ENCODE results near the gene NEGR1.

Gene NEGR1

DNA sequence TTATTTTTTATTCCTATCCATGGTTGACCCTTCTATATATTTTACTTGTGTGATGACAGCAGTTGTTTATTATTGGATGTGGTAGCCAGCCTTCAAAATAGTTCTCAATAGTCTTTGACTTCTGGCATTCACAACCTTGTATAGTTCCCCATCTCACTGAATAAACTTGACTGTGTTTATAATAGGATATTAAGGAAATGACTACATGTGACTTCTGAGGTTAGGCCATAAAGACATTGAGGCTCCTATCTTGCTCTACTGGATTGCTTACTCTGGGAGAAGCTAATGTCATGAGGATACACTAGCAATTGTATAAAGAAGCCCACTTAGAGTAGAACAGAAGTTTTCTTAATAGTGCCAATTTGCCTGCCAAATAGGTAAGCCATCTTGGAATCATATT, 231.8 kb downstream of the NEGR1 start:
- no peaks in the 10 kb centered on the region for H3K36me3 Mint-ChIP-seq
- H3K27me3 Mint-ChIP-seq: no peaks in the 10 kb centered on the region
- no peak overlapping the region for H3K27ac Mint-ChIP-seq
- no peak overlapping the region for H3K4me3 Mint-ChIP-seq
- no peaks in the 10 kb centered on the region for H3K4me1 Mint-ChIP-seq
- H3K9me3 Mint-ChIP-seq: no peaks in the 10 kb centered on the region

DNA sequence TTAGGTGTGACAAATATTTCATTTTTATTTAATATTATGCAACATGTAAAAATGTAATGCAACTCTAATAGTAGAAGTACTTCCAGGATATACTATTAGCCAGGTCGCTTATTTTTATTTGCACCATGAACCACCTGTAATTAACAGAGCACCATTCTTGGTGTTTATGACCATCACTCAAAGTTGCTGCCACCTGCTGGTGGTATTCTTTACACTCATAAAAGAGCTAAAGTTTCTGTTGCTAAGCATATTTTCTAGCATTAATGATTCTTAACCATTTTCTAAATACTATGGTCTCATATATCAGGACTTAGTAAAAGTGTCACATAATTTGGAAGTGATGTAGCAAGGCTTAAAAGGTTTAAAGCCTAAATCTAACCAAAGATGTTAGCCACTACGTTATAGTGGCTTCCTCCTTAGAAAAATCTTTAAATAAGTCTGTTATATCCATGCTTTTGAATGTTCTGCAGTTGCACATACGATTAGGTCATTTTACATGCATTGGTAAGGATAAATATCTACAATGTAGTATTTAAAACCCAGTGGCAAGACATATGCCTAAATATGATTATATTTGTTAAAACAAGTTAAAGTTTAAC, 244.5 kb downstream of the NEGR1 start:
- no peak overlapping the region for H3K27ac Mint-ChIP-seq
- no peaks in the 10 kb centered on the region for H3K4me1 Mint-ChIP-seq
- H3K36me3 Mint-ChIP-seq: no peaks in the 10 kb centered on the region
- H3K27me3 Mint-ChIP-seq: no peaks in the 10 kb centered on the region
- H3K9me3 Mint-ChIP-seq: no peaks in the 10 kb centered on the region
- H3K4me3 Mint-ChIP-seq: no peak overlapping the region

GRCh38 chr1:72034827-72035226, 247.5 kb downstream of the NEGR1 start:
- no peaks in the 10 kb centered on the region for H3K4me1 Mint-ChIP-seq
- no peaks in the 10 kb centered on the region for H3K27me3 Mint-ChIP-seq
- no peak overlapping the region for H3K4me3 Mint-ChIP-seq
- no peaks in the 10 kb centered on the region for H3K9me3 Mint-ChIP-seq
- H3K36me3 Mint-ChIP-seq: no peaks in the 10 kb centered on the region
- no peak overlapping the region for H3K27ac Mint-ChIP-seq

GRCh38 chr1:72023063-72023930, 259.0 kb downstream of the NEGR1 start:
- Mint-ChIP-seq H3K27me3 (no peaks in the 10 kb centered on the region), H3K4me1 (no peaks in the 10 kb centered on the region), H3K27ac (no peak overlapping the region), H3K4me3 (no peak overlapping the region), H3K9me3 (no peaks in the 10 kb centered on the region), H3K36me3 (no peaks in the 10 kb centered on the region)

DNA sequence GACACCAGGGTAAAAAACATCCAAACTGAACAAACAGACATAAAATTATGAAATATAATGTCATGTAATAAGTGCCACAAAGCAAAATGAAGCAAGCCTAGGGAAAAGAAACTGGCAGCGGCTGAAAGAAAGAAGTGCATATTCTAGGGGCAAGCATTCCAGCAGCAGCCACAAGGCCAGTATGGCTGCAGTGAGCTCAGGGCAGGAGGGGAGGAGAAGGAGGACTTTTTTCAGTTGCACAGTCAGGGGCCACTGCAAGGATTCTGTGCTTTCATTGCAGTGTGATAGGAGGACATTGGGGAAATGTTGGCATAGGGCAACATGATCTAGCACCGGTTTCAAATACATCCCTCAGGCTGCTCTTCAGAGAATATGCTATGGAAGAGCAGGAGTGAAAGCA, 263.8 kb downstream of the NEGR1 start:
- Mint-ChIP-seq H3K9me3 (no peaks in the 10 kb centered on the region), H3K27ac (no peak overlapping the region), H3K4me3 (no peak overlapping the region), H3K27me3 (no peaks in the 10 kb centered on the region), H3K4me1 (no peaks in the 10 kb centered on the region), H3K36me3 (no peaks in the 10 kb centered on the region)

GRCh38 chr1:72015006-72015405, 267.3 kb downstream of the NEGR1 start:
- H3K36me3 Mint-ChIP-seq: no peaks in the 10 kb centered on the region
- no peaks in the 10 kb centered on the region for H3K27me3 Mint-ChIP-seq
- no peak overlapping the region for H3K4me3 Mint-ChIP-seq
- no peaks in the 10 kb centered on the region for H3K4me1 Mint-ChIP-seq
- no peaks in the 10 kb centered on the region for H3K9me3 Mint-ChIP-seq
- H3K27ac Mint-ChIP-seq: no peak overlapping the region

DNA sequence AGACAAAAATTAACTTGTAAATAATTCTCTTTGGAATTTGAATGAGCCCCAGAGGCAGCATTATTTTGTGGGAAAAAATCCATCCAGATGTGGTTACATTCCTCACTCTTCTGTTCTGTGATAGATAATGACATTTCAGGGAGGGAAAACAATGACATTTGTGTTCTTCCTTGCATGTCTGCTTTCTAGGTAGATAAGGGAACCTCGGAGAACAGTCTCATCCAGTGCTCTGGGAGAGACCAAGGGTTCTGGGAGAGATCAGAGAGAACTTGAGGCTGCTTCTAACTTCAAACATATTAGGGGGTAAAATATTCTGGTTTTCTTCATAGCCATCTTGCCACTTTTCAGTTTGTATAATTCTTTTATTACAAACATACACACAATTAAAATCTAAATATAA, 269.2 kb downstream of the NEGR1 start:
- Mint-ChIP-seq H3K27ac (no peak overlapping the region), H3K4me1 (no peaks in the 10 kb centered on the region), H3K36me3 (no peaks in the 10 kb centered on the region), H3K27me3 (no peaks in the 10 kb centered on the region), H3K9me3 (no peaks in the 10 kb centered on the region), H3K4me3 (no peak overlapping the region)

DNA sequence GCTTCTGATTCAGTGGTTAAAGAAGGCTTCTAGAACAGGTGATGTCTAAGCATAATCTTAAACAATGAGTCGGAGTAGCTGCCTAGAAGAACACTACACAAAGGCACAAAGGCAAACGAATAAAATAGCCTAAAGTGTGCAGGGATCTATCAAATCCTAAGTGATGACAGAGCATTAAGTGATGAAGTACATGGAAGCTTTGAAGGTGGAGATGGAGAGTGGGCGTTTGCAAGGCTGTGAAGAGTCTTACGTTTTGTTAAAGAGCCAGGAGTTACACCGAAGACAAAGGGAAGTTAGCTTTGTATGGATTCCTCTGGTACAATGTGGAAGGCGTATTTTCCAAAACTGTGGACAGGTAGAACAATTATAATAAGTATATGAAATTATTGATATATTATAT, 270.6 kb downstream of the NEGR1 start:
- H3K36me3 Mint-ChIP-seq: no peaks in the 10 kb centered on the region
- H3K4me3 Mint-ChIP-seq: no peak overlapping the region
- H3K27me3 Mint-ChIP-seq: no peaks in the 10 kb centered on the region
- no peaks in the 10 kb centered on the region for H3K4me1 Mint-ChIP-seq
- H3K27ac Mint-ChIP-seq: no peak overlapping the region
- H3K9me3 Mint-ChIP-seq: no peaks in the 10 kb centered on the region

DNA sequence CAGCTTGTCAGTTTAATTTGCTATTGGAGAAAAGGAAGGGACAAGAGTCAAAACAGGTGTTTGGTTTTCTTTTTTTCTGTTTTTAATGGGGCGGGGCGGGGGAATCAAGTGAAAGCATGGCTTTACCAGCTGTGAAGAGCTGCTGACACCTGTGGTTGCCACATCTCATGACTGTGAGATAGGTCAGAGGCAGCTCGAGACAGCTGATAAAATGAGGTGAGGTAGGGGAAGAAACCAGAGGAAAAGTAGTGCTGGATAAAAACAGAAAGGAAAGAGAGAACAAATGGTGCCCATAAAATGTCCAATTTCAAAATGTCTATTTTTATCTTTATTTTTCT, 272.3 kb downstream of the NEGR1 start:
- H3K4me1 Mint-ChIP-seq: no peaks in the 10 kb centered on the region
- no peaks in the 10 kb centered on the region for H3K27me3 Mint-ChIP-seq
- H3K27ac Mint-ChIP-seq: no peak overlapping the region
- H3K9me3 Mint-ChIP-seq: no peaks in the 10 kb centered on the region
- H3K4me3 Mint-ChIP-seq: no peak overlapping the region
- H3K36me3 Mint-ChIP-seq: no peaks in the 10 kb centered on the region

- no peaks in the 10 kb centered on the region for H3K4me1 Mint-ChIP-seq
- H3K27me3 Mint-ChIP-seq: no peaks in the 10 kb centered on the region
- no peaks in the 10 kb centered on the region for H3K9me3 Mint-ChIP-seq
- H3K27ac Mint-ChIP-seq: no peak overlapping the region
- H3K4me3 Mint-ChIP-seq: no peak overlapping the region
- H3K36me3 Mint-ChIP-seq: no peaks in the 10 kb centered on the region
Measured at GRCh38 chr1:72009173-72010093, 272.9 kb downstream of the NEGR1 start.

DNA sequence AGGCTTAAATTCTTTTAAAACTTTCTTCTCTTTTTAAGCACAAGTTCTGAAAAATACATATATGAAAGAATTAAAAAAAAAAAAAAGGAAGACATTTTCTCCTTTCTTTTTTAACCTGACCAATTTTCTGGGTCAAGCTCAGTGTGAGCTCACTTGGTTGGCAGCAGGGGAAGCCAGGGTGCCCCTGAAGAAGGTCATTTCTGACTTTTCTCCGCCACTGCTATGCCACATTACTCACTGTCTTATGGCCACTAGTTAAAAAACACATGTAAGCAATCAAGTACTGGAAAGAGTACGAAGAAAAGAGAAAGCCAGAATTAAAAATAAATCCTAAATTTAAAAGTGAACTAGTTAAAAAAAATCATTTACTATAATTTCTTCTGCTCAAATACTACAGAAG, 275.0 kb downstream of the NEGR1 start:
- Mint-ChIP-seq H3K27ac (no peak overlapping the region), H3K4me3 (no peak overlapping the region), H3K9me3 (no peaks in the 10 kb centered on the region), H3K36me3 (no peaks in the 10 kb centered on the region), H3K4me1 (no peaks in the 10 kb centered on the region), H3K27me3 (no peaks in the 10 kb centered on the region)

GRCh38 chr1:72006092-72006491, 276.2 kb downstream of the NEGR1 start:
- no peaks in the 10 kb centered on the region for H3K27me3 Mint-ChIP-seq
- no peaks in the 10 kb centered on the region for H3K4me1 Mint-ChIP-seq
- H3K9me3 Mint-ChIP-seq: no peaks in the 10 kb centered on the region
- no peak overlapping the region for H3K27ac Mint-ChIP-seq
- H3K36me3 Mint-ChIP-seq: no peaks in the 10 kb centered on the region
- H3K4me3 Mint-ChIP-seq: no peak overlapping the region

- H3K27me3 Mint-ChIP-seq: no peaks in the 10 kb centered on the region
- no peaks in the 10 kb centered on the region for H3K4me1 Mint-ChIP-seq
- H3K27ac Mint-ChIP-seq: no peak overlapping the region
- no peaks in the 10 kb centered on the region for H3K36me3 Mint-ChIP-seq
- no peaks in the 10 kb centered on the region for H3K9me3 Mint-ChIP-seq
- H3K4me3 Mint-ChIP-seq: no peak overlapping the region
Measured at GRCh38 chr1:72003092-72003491, 279.2 kb downstream of the NEGR1 start.

GRCh38 chr1:72000809-72001208, 281.5 kb downstream of the NEGR1 start:
- H3K27ac Mint-ChIP-seq: no peak overlapping the region

DNA sequence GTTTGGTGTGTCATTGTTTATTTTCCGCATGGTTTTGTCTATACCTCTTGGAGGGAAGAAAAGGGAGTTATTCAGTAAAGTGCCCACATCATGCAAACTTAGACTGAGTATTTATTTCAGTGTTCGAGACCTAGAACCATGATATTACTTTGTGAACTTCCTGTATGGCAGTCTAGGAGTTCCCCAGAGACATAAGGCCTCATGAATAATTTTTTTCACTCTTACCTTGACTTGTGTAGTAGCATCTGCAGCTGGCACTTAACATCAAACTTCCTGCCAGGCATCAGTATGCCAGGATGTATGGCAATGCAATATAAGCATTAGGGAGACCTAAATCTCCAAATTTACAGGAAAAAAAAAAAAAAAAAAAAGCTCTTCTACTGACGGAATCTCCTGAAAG, 287.7 kb downstream of the NEGR1 start:
- H3K4me1 Mint-ChIP-seq: no peaks in the 10 kb centered on the region
- no peaks in the 10 kb centered on the region for H3K27me3 Mint-ChIP-seq
- no peaks in the 10 kb centered on the region for H3K36me3 Mint-ChIP-seq
- H3K4me3 Mint-ChIP-seq: no peak overlapping the region
- H3K27ac Mint-ChIP-seq: no peak overlapping the region
- peaks cover 15% of the 10 kb centered on the region for H3K9me3 Mint-ChIP-seq

More at GRCh38 chr1:72000809-72001208, 281.5 kb downstream of the NEGR1 start:
- Mint-ChIP-seq H3K9me3 (peaks cover 15% of the 10 kb centered on the region), H3K4me3 (no peak overlapping the region), H3K27me3 (no peaks in the 10 kb centered on the region), H3K4me1 (no peaks in the 10 kb centered on the region), H3K36me3 (no peaks in the 10 kb centered on the region)

DNA sequence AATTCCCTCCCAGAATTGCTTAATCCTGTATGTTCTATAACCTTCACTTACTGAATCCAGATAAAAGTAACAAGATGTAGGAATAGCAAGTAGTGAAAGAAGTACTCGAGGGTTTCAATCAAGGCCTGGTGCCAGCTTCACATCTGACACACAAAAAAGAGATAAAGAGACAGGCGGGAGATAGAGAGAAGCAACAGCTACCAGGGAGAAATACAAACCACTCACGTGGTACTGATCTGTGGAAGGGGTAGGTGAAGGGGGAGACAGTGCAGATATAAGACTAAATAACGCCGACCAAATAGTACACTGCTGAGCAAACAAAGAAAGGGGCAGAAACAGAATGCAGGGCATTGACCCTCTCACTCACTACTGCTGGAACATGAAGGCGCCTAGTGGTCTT, 295.2 kb downstream of the NEGR1 start:
- Mint-ChIP-seq H3K4me1 (no peaks in the 10 kb centered on the region), H3K27me3 (no peaks in the 10 kb centered on the region), H3K9me3 (peaks cover 5% of the 10 kb centered on the region), H3K27ac (no peak overlapping the region), H3K36me3 (no peaks in the 10 kb centered on the region), H3K4me3 (no peak overlapping the region)
